Measurements from ENCODE around the gene SORCS3. TPM values are rescaled to one million over a fixed set of nuclear protein-coding genes. Genes with fewer than 3 reads are reported as not detected.
A peak's percentile ranks its signal among the peaks of the same experiment; 100 is the strongest.

SORCS3 gene
- total RNA-seq, 1 donor from 2014 or later: not detected

DNA sequence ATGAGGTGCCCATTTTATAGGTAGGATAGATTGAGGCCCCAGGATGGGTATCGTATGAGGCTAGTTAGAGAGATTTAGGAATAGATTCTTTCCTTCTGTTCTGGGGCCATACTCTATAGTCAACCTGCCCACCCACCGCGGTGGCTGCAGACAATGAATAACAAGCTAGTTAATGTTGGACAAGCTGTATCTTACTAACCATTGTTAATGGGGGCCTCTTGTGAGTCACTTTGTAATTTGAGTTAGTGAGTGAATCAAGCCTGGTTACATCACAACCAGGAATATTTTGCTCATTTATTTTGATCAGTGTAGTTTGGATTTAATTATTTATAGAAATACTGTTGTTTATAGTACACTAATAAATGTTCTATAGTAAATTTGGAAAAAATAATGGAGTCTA is 7.3 kb downstream of the SORCS3 start:
- DNase-seq (no peak), ATAC-seq (no peak)
- intact Hi-C loops (cut with DNase I): no loop called here
- Histone ChIP-seq H3K27ac (no peak overlapping the region), H3K4me1 (no peaks in the 10 kb centered on the region), H3K27me3 (peaks cover 16% of the 10 kb centered on the region), H3K9me3 (no peaks in the 10 kb centered on the region), H3K4me3 (no peak overlapping the region), H3K36me3 (no peaks in the 10 kb centered on the region)
- TF ChIP-seq, protein P1, sequence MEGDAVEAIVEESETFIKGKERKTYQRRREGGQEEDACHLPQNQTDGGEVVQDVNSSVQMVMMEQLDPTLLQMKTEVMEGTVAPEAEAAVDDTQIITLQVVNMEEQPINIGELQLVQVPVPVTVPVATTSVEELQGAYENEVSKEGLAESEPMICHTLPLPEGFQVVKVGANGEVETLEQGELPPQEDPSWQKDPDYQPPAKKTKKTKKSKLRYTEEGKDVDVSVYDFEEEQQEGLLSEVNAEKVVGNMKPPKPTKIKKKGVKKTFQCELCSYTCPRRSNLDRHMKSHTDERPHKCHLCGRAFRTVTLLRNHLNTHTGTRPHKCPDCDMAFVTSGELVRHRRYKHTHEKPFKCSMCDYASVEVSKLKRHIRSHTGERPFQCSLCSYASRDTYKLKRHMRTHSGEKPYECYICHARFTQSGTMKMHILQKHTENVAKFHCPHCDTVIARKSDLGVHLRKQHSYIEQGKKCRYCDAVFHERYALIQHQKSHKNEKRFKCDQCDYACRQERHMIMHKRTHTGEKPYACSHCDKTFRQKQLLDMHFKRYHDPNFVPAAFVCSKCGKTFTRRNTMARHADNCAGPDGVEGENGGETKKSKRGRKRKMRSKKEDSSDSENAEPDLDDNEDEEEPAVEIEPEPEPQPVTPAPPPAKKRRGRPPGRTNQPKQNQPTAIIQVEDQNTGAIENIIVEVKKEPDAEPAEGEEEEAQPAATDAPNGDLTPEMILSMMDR (IDR thresholded peaks at IDR 0.05): no peak

DNA sequence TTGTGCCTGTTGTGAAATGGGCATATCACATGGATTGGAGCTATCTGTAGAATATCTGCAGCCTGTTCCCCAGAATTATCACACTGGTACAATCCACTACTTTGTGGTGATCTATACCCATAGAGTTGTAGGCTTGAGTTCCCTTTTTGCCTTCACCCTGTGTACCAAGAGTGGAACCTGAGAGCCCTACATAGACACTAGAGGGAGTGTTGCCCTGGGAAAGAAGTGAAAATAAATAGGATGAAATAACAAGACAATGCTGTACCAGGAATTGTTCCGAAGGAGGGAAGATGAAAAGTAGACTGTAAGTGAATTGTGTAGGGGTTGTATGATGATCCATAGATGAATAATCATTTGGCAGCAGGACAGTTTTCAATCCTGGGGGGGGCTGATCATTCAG is 9.0 kb downstream of the SORCS3 start:
- TF ChIP-seq, protein P1 (IDR thresholded peaks at IDR 0.05): peak; percentile 15
- intact Hi-C loops (cut with DNase I): no loop called here
- no peak for ATAC-seq

DNA sequence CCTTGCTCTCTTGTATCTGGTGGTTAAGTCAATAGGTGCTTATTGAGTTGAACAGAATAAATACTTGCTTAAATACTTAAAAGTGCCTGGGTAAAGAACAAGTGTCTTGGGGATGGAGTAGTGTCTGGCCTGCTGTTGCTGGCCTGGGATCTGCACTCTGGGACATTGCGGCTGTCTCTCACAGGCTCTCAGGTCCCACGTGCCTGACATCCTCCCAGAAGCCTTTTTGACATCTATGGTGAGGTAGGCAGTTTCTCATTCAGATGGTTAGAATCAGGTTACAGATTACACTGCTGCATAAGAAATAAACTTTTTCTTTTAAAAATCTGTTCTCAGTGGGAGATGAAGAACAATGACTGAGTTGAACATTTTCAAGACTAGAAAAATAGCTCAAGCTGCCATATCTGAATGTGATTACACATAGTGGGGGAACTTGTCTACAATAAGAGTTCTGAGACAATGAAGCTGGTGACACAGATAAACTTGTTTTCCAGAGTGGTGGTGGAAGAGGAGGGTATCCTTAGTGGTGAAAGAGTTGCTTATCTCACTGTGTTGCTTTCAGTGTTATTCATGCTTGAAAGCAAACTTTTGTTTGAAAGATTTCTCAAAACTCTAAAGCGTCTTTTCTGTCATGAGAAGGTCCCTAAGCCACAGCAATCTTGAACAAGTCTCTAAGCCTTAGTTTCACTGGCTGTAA is 9.7 kb downstream of the SORCS3 start:
- intact Hi-C loops (cut with DNase I): no loop called here
- ATAC-seq (no peak), DNase-seq (no peak)
- TF ChIP-seq, protein P1 (IDR thresholded peaks at IDR 0.05): no peak
- H3K27me3 ChIP-seq: peaks cover 9% of the 10 kb centered on the region
- no peak overlapping the region for H3K27ac ChIP-seq
- H3K4me3 ChIP-seq: no peak overlapping the region
- no peaks in the 10 kb centered on the region for H3K36me3 ChIP-seq
- H3K4me1 ChIP-seq: no peaks in the 10 kb centered on the region
- no peaks in the 10 kb centered on the region for H3K9me3 ChIP-seq

More for the DNA sequence above, 9.0 kb downstream of the SORCS3 start:
- Histone ChIP-seq H3K9me3 (no peaks in the 10 kb centered on the region), H3K4me1 (no peaks in the 10 kb centered on the region), H3K36me3 (no peaks in the 10 kb centered on the region), H3K27ac (no peak overlapping the region), H3K27me3 (peaks cover 9% of the 10 kb centered on the region), H3K4me3 (no peak overlapping the region)
- DNase-seq: no peak

DNA sequence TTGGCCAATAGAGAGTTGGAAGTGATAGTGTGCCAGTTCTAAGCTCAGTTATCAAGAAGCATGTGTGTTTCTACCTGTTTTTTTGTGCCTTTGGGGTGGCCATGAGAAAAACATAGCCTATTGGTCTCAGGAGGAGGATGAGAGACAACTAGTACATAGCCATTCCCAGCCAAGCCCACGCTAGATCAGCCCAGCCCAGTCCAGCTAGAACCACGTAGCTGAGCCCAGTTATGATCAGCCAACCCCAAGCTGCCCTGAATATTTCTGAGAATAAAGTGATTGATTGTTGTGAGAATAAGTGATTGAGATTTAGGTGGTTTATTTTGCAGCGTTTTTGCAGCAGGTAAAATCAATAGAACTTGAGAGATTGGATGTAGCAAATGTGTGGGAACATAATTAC is 15.9 kb downstream of the SORCS3 start:
- DNase-seq (no peak), ATAC-seq (no peak)
- Histone ChIP-seq H3K4me3 (no peak overlapping the region), H3K27ac (no peak overlapping the region), H3K4me1 (no peaks in the 10 kb centered on the region), H3K36me3 (no peaks in the 10 kb centered on the region), H3K27me3 (no peaks in the 10 kb centered on the region), H3K9me3 (no peaks in the 10 kb centered on the region)
- TF ChIP-seq, protein P1 (IDR thresholded peaks at IDR 0.05): no peak
- intact Hi-C loops (cut with DNase I): no loop called here

DNA sequence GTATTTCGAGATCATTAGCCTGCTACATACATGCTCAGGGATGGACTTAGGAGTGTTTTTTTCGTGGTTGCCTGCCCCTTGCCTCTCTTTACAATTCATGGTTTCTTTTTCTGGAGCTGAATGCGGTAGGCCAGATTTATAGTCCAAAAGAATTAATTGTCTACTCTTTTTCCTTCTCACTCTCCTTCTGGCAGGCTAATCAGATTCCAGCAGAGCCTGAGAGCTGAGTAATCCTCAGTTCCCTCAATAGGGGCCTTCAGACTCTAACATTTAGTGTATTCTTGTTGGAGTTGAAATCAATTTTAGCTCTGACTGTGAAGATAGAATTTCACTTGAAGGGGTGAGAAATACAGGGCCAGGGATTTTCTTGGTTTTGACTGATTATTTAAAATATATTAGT is 16.4 kb downstream of the SORCS3 start:
- TF ChIP-seq, protein P1 (IDR thresholded peaks at IDR 0.05): no peak
- Histone ChIP-seq H3K27ac (no peak overlapping the region), H3K36me3 (no peaks in the 10 kb centered on the region), H3K4me3 (no peak overlapping the region), H3K4me1 (no peaks in the 10 kb centered on the region), H3K27me3 (no peaks in the 10 kb centered on the region), H3K9me3 (no peaks in the 10 kb centered on the region)
- intact Hi-C loops (cut with DNase I): no loop called here
- no peak for ATAC-seq
- DNase-seq: no peak

DNA sequence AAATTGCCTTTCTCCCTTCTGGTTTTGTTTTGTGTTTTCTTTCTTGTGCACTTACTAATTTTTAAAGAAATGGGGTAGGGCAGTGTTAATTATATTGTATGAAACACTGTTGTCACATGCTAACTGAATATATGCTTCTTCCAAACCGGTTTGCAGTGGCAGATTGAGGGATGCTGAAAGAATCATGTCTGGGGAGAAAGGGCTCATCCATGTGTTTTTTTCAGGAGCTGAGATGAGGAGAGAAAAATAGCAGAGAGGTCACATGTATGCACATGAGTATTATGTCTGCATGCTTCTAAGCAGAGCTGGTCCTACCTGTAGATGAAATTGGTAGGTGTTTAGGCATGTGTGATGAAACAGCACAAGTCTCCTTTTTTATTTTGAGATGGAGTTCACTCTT is 17.0 kb downstream of the SORCS3 start:
- no peak for ATAC-seq
- intact Hi-C loops (cut with DNase I): no loop called here
- H3K4me1 ChIP-seq: no peaks in the 10 kb centered on the region

More for the DNA sequence above, 17.0 kb downstream of the SORCS3 start:
- no peaks in the 10 kb centered on the region for H3K9me3 ChIP-seq
- TF ChIP-seq, protein P1 (IDR thresholded peaks at IDR 0.05): no peak
- H3K4me3 ChIP-seq: no peak overlapping the region
- no peak for DNase-seq
- no peaks in the 10 kb centered on the region for H3K27me3 ChIP-seq
- no peaks in the 10 kb centered on the region for H3K36me3 ChIP-seq
- no peak overlapping the region for H3K27ac ChIP-seq
